H9 (cell line): ENCODE measurements around the gene ZNF346. TPM values are rescaled to one million over a fixed set of nuclear protein-coding genes. Genes with fewer than 3 reads are reported as not detected.
"Not testable (repeated sequence)": the region's sequence is repeated elsewhere in the genome, so short reads cannot be mapped to it uniquely, and the experiment has no call there.

ENCODE experiments used
- DNase-seq: peaks from one replicate; pipeline ENCODE4 v3.0.0-alpha.2; 2017
- H2AFZ ChIP-seq: one replicate; pipeline ENCODE4 v1.6.1; 2013; ENCODE audit warnings: mild to moderate bottlenecking, low read length, control low read depth, moderate library complexity
- H2AK5ac ChIP-seq: 2 replicates; pipeline ENCODE4 v1.6.1; 2013; ENCODE audit warnings: low read length, control low read depth, mixed read lengths; ENCODE audit not compliant: insufficient read length
- H2BK120ac ChIP-seq: one replicate; pipeline ENCODE4 v1.6.1; 2013; ENCODE audit warnings: low read depth, mild to moderate bottlenecking, low read length, control low read depth, inconsistent platforms; ENCODE audit not compliant: poor library complexity, severe bottlenecking
- H2BK12ac ChIP-seq: 2 replicates; pipeline ENCODE4 v1.6.1; 2013; ENCODE audit warnings: low read length, control low read depth, mixed read lengths, low read depth; ENCODE audit not compliant: insufficient read length
- H2BK15ac ChIP-seq: 2 replicates; pipeline ENCODE4 v1.6.1; 2013; ENCODE audit warnings: low read depth, low read length, control low read depth
- H2BK20ac ChIP-seq: one replicate; pipeline ENCODE4 v1.6.1; 2013; ENCODE audit warnings: low read depth, mild to moderate bottlenecking, low read length, control low read depth, inconsistent platforms; ENCODE audit not compliant: poor library complexity, severe bottlenecking
- H2BK5ac ChIP-seq: 2 replicates; pipeline ENCODE4 v1.6.1; 2013; ENCODE audit warnings: low read length, control low read depth, mixed read lengths; ENCODE audit not compliant: insufficient read length
- H3K14ac ChIP-seq: 2 replicates; pipeline ENCODE4 v1.6.1; 2013; ENCODE audit warnings: low read length, control low read depth; ENCODE audit not compliant: insufficient read depth
- H3K18ac ChIP-seq: 2 replicates; pipeline ENCODE4 v1.6.1; 2013; ENCODE audit warnings: low read depth, mild to moderate bottlenecking, mixed read lengths, low read length, control low read depth; ENCODE audit not compliant: insufficient read length
- H3K23ac ChIP-seq: 2 replicates; pipeline ENCODE4 v1.6.1; 2013; ENCODE audit warnings: low read length, control low read depth, mixed read lengths, low read depth; ENCODE audit not compliant: insufficient read length
- H3K23me2 ChIP-seq: 2 replicates; pipeline ENCODE4 v1.6.1; 2013; ENCODE audit warnings: low read depth, mild to moderate bottlenecking, mixed read lengths, low read length, control low read depth; ENCODE audit not compliant: insufficient read length, poor library complexity, severe bottlenecking
- H3K27ac ChIP-seq: 2 replicates; pipeline ENCODE4 v1.5.1; 2013; ENCODE audit warnings: low read length, control low read depth, mixed read lengths, low read depth; ENCODE audit not compliant: insufficient read length
- H3K27me3 ChIP-seq: 2 replicates; pipeline ENCODE4 v1.6.1; 2013; ENCODE audit warnings: low read length, control low read depth, inconsistent platforms; ENCODE audit not compliant: insufficient read depth
- H3K4ac ChIP-seq: 2 replicates; pipeline ENCODE4 v1.6.1; 2013; ENCODE audit warnings: low read depth, mild to moderate bottlenecking, control low read depth, inconsistent platforms, low read length, moderate library complexity
- H3K4me1 ChIP-seq: 2 replicates; pipeline ENCODE4 v1.6.1; 2013; ENCODE audit warnings: low read length, control low read depth, inconsistent platforms; ENCODE audit not compliant: insufficient read depth
- H3K4me2 ChIP-seq: 2 replicates; pipeline ENCODE4 v1.6.1; 2013; ENCODE audit warnings: low read length, control low read depth, mixed read lengths; ENCODE audit not compliant: insufficient read length, insufficient read depth
- H3K56ac ChIP-seq: 2 replicates; pipeline ENCODE4 v1.6.1; 2013; ENCODE audit warnings: low read depth, mild to moderate bottlenecking, mixed read lengths, low read length, control low read depth; ENCODE audit not compliant: insufficient read length
- H3K79me1 ChIP-seq: 2 replicates; pipeline ENCODE4 v1.6.1; 2013; ENCODE audit warnings: low read depth, mild to moderate bottlenecking, moderate library complexity, low read length, control low read depth, inconsistent platforms; ENCODE audit not compliant: insufficient read depth, poor library complexity, severe bottlenecking
- H3K79me2 ChIP-seq: 2 replicates; pipeline ENCODE4 v1.6.1; 2013; ENCODE audit warnings: low read length, control low read depth, inconsistent platforms; ENCODE audit not compliant: insufficient read depth
- H3K9ac ChIP-seq: 2 replicates; pipeline ENCODE4 v1.6.1; 2013; ENCODE audit warnings: low read length, control low read depth, mixed read lengths; ENCODE audit not compliant: insufficient read length; ENCODE audit errors: extremely low read depth
- H3K9me3 ChIP-seq: one replicate; pipeline ENCODE4 v1.6.1; 2013; ENCODE audit warnings: low read depth, low read length, inconsistent platforms; ENCODE audit not compliant: control insufficient read depth
- H3T11ph ChIP-seq: one replicate; pipeline ENCODE4 v1.6.1; 2013; ENCODE audit warnings: mild to moderate bottlenecking, low read length, control low read depth, inconsistent platforms
- H4K20me1 ChIP-seq: one replicate; pipeline ENCODE4 v1.6.1; 2013; ENCODE audit not compliant: control insufficient read depth, insufficient read length, insufficient read depth
- H4K5ac ChIP-seq: 2 replicates; pipeline ENCODE4 v1.6.1; 2013; ENCODE audit warnings: low read depth, mild to moderate bottlenecking, mixed read lengths, low read length, control low read depth; ENCODE audit not compliant: insufficient read length
- H4K8ac ChIP-seq: replicated peaks from 2 replicates; pipeline ENCODE4 v1.6.1; 2013; ENCODE audit warnings: low read length, control low read depth, mixed read lengths, low read depth; ENCODE audit not compliant: insufficient read length
- H4K91ac ChIP-seq: 2 replicates; pipeline ENCODE4 v1.6.1; 2013; ENCODE audit warnings: low read depth, mild to moderate bottlenecking, moderate library complexity, mixed read lengths, low read length, control low read depth; ENCODE audit not compliant: insufficient read length
- H3K27ac Mint-ChIP-seq, 3 experiments: 2 replicates in 2 of 3; 3 replicates in 1 of 3; pipeline ENCODE4 v1.8.0; 2020 to 2021; ENCODE audit warnings: mixed read lengths in 3 of 3, mild to moderate bottlenecking in 1 of 3, moderate library complexity in 1 of 3
- H3K27me3 Mint-ChIP-seq: 2 replicates; pipeline ENCODE4 v1.8.0; 2021; ENCODE audit warnings: low read depth, mild to moderate bottlenecking, moderate library complexity, mixed read lengths
- H3K36me3 Mint-ChIP-seq, 3 experiments: 2 replicates in 2 of 3; 3 replicates in 1 of 3; pipeline ENCODE4 v1.8.0; 2020 to 2021; ENCODE audit warnings: low read depth in 3 of 3, mixed read lengths in 3 of 3; ENCODE audit not compliant: insufficient read depth in 1 of 3
- H3K4me1 Mint-ChIP-seq, 2 experiments: 2 replicates each; pipeline ENCODE4 v1.8.0; 2020; ENCODE audit warnings: mixed read lengths in 2 of 2
- H3K4me3 Mint-ChIP-seq, 2 experiments: 2 replicates in 1 of 2; 3 replicates in 1 of 2; pipeline ENCODE4 v1.8.0; 2020 to 2021; ENCODE audit warnings: mild to moderate bottlenecking in 2 of 2, mixed read lengths in 2 of 2, moderate library complexity in 1 of 2
- H3K9me3 Mint-ChIP-seq, 2 experiments: 2 replicates in 1 of 2; 3 replicates in 1 of 2; pipeline ENCODE4 v1.8.0; 2020; ENCODE audit warnings: mild to moderate bottlenecking in 2 of 2, mixed read lengths in 2 of 2, moderate library complexity in 1 of 2
- CTCF ChIP-seq: fragments of 200-600 bp; sonication (generic); conservative IDR thresholded peaks from 3 replicates; pipeline ENCODE4 v1.8.0; 2021; ENCODE audit warnings: antibody characterized with exemption, mild to moderate bottlenecking
- WGBS: extraction: QIAGEN DNeasy Blood & Tissue Kit; methylation state at CpG from one replicate; pipeline ENCODE4 v1.1.7; 2013; ENCODE audit warnings: missing lambda C conversion rate, low lambda C conversion rate, mixed read lengths; ENCODE audit not compliant: insufficient read length; ENCODE audit errors: extremely low coverage; 5-methylcytosine and 5-hydroxymethylcytosine counted together
- total RNA-seq: library from RNA; stranded (reverse); gene quantifications from 2 replicates; pipeline ENCODE4 v1.2.1, GENCODE V29; 2021

Gene ZNF346
- total RNA-seq, 1 experiment from 2014 or later, result 22.7 TPM

- H2BK120ac ChIP-seq, result no peak overlapping the region
- H4K5ac ChIP-seq, result no peak overlapping the region
- H3K18ac ChIP-seq, result no peak overlapping the region
- no CpG with 5 or more reads among the region's 5 CpGs for WGBS
- no peak overlapping the region for H3K23ac ChIP-seq
- no peak overlapping the region for H2AFZ ChIP-seq
- no peaks in the 10 kb centered on the region for H3K9me3 ChIP-seq
- no peak overlapping the region for H2BK20ac ChIP-seq
- H2BK5ac ChIP-seq, result no peak overlapping the region
- no peak overlapping the region for H3K14ac ChIP-seq
- H3K27ac ChIP-seq, result no peak overlapping the region
- H2BK12ac ChIP-seq, result no peak overlapping the region
- H3K4ac ChIP-seq, result no peak overlapping the region
- Mint-ChIP-seq H3K9me3 (peaks cover 13 to 16% of the 10 kb centered on the region in 2 experiments), H3K4me3 (no peak overlapping the region), H3K4me1 (peaks cover 12 to 15% of the 10 kb centered on the region in 2 experiments; a peak in 3 of 4 replicates), H3K36me3 (peaks cover 31 to 44% (median 34%) of the 10 kb centered on the region in 3 experiments), H3K27me3 (no peaks in the 10 kb centered on the region), H3K27ac (no peak overlapping the region)
- no peak overlapping the region for H3K4me2 ChIP-seq
- no peaks in the 10 kb centered on the region for H3K4me1 ChIP-seq
- H3K79me2 ChIP-seq, result peaks cover 38% of the 10 kb centered on the region
- TF ChIP-seq CTCF, result no peak
- H3K27me3 ChIP-seq, result no peaks in the 10 kb centered on the region
- no peak overlapping the region for H4K91ac ChIP-seq
- no peaks in the 10 kb centered on the region for H3K23me2 ChIP-seq
- H4K8ac ChIP-seq, result no peak overlapping the region
- no peak for DNase-seq
- no peak overlapping the region for H2BK15ac ChIP-seq
- no peak overlapping the region for H2AK5ac ChIP-seq
- no peak overlapping the region for H3K9ac ChIP-seq
- peaks cover 14% of the 10 kb centered on the region for H3K79me1 ChIP-seq
- no peaks in the 10 kb centered on the region for H4K20me1 ChIP-seq
- H3T11ph ChIP-seq, result no peak overlapping the region
- no peak overlapping the region for H3K56ac ChIP-seq
Observed at GRCh38 chr5:176998828-176999227, 23.7 kb upstream of the ZNF346 start.

DNA sequence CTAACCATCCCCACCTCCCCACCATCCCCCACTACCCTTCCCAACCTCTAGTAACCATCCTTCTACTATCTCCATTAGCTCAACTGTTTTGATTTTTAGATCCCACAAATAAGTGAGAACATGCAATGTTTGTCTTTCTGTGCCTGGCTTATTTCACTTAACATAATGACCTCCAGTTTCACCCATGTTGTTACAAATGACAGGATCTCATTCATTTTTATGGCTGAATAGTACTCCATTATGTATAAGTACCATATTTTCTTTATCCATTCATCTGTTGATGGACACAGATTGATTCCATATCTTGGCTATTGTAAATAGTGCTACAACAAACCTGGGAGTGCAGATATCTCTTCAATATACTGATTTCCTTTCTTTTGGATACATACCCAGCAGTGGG, 23.0 kb upstream of the ZNF346 start:
- H2AFZ ChIP-seq, H3K23ac ChIP-seq, H3K4me2 ChIP-seq, H3K18ac ChIP-seq, H2BK120ac ChIP-seq, H3K23me2 ChIP-seq, H3K14ac ChIP-seq, H3K27me3 ChIP-seq, DNase-seq, H3K9ac ChIP-seq, H3K4ac ChIP-seq, H3K56ac ChIP-seq, H4K5ac ChIP-seq, H3K27ac ChIP-seq, H2AK5ac ChIP-seq, H3K4me1 ChIP-seq, H4K20me1 ChIP-seq, H2BK15ac ChIP-seq, H2BK12ac ChIP-seq, H3K9me3 ChIP-seq, H3T11ph ChIP-seq, H2BK5ac ChIP-seq, H2BK20ac ChIP-seq, H3K27ac Mint-ChIP-seq, H3K4me3 Mint-ChIP-seq, H3K27me3 Mint-ChIP-seq, H4K8ac ChIP-seq, H4K91ac ChIP-seq: not testable (repeated sequence)
- H3K36me3 Mint-ChIP-seq, result peaks cover 27 to 37% (median 29%) of the 10 kb centered on the region in 3 experiments
- peaks cover 7 to 11% of the 10 kb centered on the region in 2 experiments for H3K9me3 Mint-ChIP-seq
- Histone ChIP-seq H3K79me1 (peaks cover 17% of the 10 kb centered on the region), H3K79me2 (peaks cover 44% of the 10 kb centered on the region)
- H3K4me1 Mint-ChIP-seq, result peaks cover 18 to 22% of the 10 kb centered on the region in 2 experiments
